ENCODE results near the gene ST3GAL3.

The ST3GAL3 gene

GRCh38 chr1:43970911-43971310, 263.6 kb downstream of the ST3GAL3 start:
- ChIA-PET POLR2A (interaction anchor here (0.6 kb wide), 1 partner anchor 35 kb away, joined by 3 read pairs; no protein-coding TSS in a partner anchor), CTCF (no interaction called here)
- TF ChIP-seq PKNOX1 (IDR thresholded peaks at IDR 0.05): no peak
- TF ChIP-seq SUZ12 (IDR thresholded peaks at IDR 0.05): no peak
- TF ChIP-seq L3MBTL2 (conservative IDR thresholded peaks at IDR 0.05): no peak
- no peak for TF ChIP-seq FOXK2 (IDR thresholded peaks at IDR 0.05)
- no peak for TF ChIP-seq TARDBP (IDR thresholded peaks at IDR 0.05)
- no peak for TF ChIP-seq ELF4 (IDR thresholded peaks at IDR 0.05)
- no peak for TF ChIP-seq LEF1 (IDR thresholded peaks at IDR 0.05; ENCODE audit: borderline replicate concordance)
- no peak for TF ChIP-seq FOXM1 (IDR thresholded peaks at IDR 0.05; ENCODE audit: borderline replicate concordance)
- no peak for TF ChIP-seq NFRKB (IDR thresholded peaks at IDR 0.05)
- DNase-seq (ENCODE audit: extremely low spot score): no peak

DNA sequence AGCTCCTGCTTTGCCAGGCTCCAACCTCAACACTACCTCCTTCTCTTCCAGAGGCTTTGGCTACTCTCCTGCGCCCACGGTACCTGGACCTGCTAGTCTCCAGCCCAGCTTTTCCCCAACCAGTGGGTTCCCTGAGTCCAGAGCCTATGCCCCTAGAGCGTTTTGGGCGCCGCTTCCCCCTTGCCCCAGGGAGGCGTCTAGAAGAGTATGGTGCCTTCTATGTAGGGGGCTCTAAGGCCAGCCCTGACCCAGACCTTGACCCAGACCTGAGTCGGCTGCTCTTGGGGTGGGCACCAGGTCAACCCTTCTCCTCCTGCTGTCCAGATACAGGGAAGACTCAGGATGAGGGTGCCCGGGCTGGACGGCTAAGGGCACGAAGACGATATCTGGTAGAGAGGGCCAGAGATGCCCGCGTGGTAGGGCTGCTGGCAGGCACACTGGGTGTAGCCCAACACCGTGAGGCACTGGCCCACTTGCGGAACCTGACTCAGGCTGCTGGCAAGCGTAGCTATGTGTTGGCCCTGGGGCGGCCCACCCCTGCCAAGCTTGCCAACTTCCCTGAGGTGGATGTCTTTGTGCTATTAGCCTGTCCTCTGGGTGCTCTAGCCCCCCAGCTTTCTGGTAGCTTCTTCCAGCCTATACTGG, 264.1 kb downstream of the ST3GAL3 start:
- no peak for DNase-seq (ENCODE audit: extremely low spot score)
- TF ChIP-seq NFRKB (IDR thresholded peaks at IDR 0.05): no peak
- TF ChIP-seq PKNOX1 (IDR thresholded peaks at IDR 0.05): no peak
- no peak for TF ChIP-seq FOXM1 (IDR thresholded peaks at IDR 0.05; ENCODE audit: borderline replicate concordance)
- TF ChIP-seq SP1 (IDR thresholded peaks at IDR 0.05): no peak
- TF ChIP-seq TARDBP (IDR thresholded peaks at IDR 0.05): no peak
- no peak for TF ChIP-seq ZNF384 (IDR thresholded peaks at IDR 0.05)
- TF ChIP-seq SUZ12 (IDR thresholded peaks at IDR 0.05): no peak
- POLR2A ChIA-PET: interaction anchor here (0.8 kb wide), 1 partner anchor 1125 kb away, joined by 3 read pairs; the partner anchor contains the start of gene ZNF691
- CTCF ChIA-PET: interaction anchor here (0.6 kb wide), 1 partner anchor 203 kb away, joined by 3 read pairs; no protein-coding TSS in a partner anchor

DNA sequence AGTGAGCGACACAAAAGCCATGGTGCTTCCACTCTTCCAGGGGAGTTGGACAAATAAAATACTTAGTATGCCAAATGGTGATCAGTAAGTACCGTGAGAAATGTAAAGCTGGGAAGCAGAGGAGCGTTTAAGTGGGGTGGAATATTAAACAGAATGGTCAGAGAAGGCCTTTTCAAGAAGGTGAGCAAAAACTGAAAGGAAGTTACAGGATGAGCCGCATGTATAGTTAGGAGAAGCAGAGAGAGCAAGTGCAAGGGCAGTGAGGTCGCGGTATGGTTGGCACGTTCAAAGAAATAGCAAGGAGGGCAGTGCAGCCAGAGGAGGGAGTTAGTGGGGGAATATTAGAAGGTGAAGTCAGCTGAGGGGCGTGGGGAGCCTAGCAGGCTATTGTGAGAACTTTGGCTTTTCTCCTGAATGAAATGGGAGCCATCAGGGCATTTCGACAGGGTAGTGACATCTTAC, 266.7 kb downstream of the ST3GAL3 start:
- no peak for DNase-seq (ENCODE audit: extremely low spot score)
- ChIA-PET CTCF (interaction anchor here (1.0 to 1.1 kb wide), 2 partner anchors 28 to 211 kb away, joined by 4 to 5 read pairs; no protein-coding TSS in a partner anchor), POLR2A (interaction anchor here (0.7 to 3.5 kb wide), 9 partner anchors 8 to 267 kb away, joined by 3 to 25 read pairs (median 5); partner anchors contain the start of genes IPO13 and ST3GAL3)
- no peak for TF ChIP-seq SUZ12 (IDR thresholded peaks at IDR 0.05)
- TF ChIP-seq NFRKB (IDR thresholded peaks at IDR 0.05): no peak
- TF ChIP-seq PKNOX1 (IDR thresholded peaks at IDR 0.05): no peak
- TF ChIP-seq FOXK2 (IDR thresholded peaks at IDR 0.05): no peak
- no peak for TF ChIP-seq LEF1 (IDR thresholded peaks at IDR 0.05; ENCODE audit: borderline replicate concordance)
- no peak for TF ChIP-seq FOXM1 (IDR thresholded peaks at IDR 0.05; ENCODE audit: borderline replicate concordance)
- no peak for TF ChIP-seq ZNF384 (IDR thresholded peaks at IDR 0.05)
- no peak for TF ChIP-seq CTBP1 (IDR thresholded peaks at IDR 0.05; ENCODE audit: borderline replicate concordance)
- no peak for TF ChIP-seq ARNT (IDR thresholded peaks at IDR 0.05)
- no peak for TF ChIP-seq SP1 (IDR thresholded peaks at IDR 0.05)
- TF ChIP-seq ELF4 (IDR thresholded peaks at IDR 0.05): no peak
- TF ChIP-seq FOXA1 (IDR thresholded peaks at IDR 0.05): no peak
- TF ChIP-seq TARDBP (IDR thresholded peaks at IDR 0.05): no peak
- no peak for TF ChIP-seq BHLHE40 (IDR thresholded peaks at IDR 0.05; ENCODE audit: borderline replicate concordance)
- TF ChIP-seq HDGF (IDR thresholded peaks at IDR 0.05; ENCODE audit: borderline replicate concordance): no peak
- TF ChIP-seq L3MBTL2 (conservative IDR thresholded peaks at IDR 0.05): no peak

GRCh38 chr1:43974443-43975248, 267.3 kb downstream of the ST3GAL3 start, which contains the start of gene ATP6V0B:
Gene ATP6V0B, plus strand, starts transcription at chr1:43974960. Its CDS starts 81 bp downstream, at chr1:43975041.
- peak; percentile 94 for DNase-seq (ENCODE audit: extremely low spot score)
- POLR2A ChIA-PET: interaction anchor here (0.7 to 3.5 kb wide), 16 partner anchors 9 to 324 kb away, joined by 3 to 25 read pairs (median 5); partner anchors contain the start of genes CCDC24, IPO13 and ST3GAL3
- CTCF ChIA-PET: interaction anchor here (0.9 to 1.1 kb wide), 2 partner anchors 14 to 211 kb away, joined by 4 to 10 read pairs; no protein-coding TSS in a partner anchor
- TF ChIP-seq SUZ12 (IDR thresholded peaks at IDR 0.05) (no peak), L3MBTL2 (conservative IDR thresholded peaks at IDR 0.05) (peak; percentile 83)

GRCh38 chr1:43975249-43975961, 268.1 kb downstream of the ST3GAL3 start:
- CTCF ChIA-PET: interaction anchor here (0.9 to 1.1 kb wide), 2 partner anchors 13 to 212 kb away, joined by 4 to 10 read pairs; no protein-coding TSS in a partner anchor
- POLR2A ChIA-PET: interaction anchor here (0.8 to 3.5 kb wide), 17 partner anchors 8 to 326 kb away, joined by 3 to 25 read pairs (median 5); partner anchors contain the start of genes CCDC24, IPO13 and KDM4A
- TF ChIP-seq CTBP1 (IDR thresholded peaks at IDR 0.05; ENCODE audit: borderline replicate concordance): no peak
- no peak for TF ChIP-seq BHLHE40 (IDR thresholded peaks at IDR 0.05; ENCODE audit: borderline replicate concordance)
- TF ChIP-seq FOXM1 (IDR thresholded peaks at IDR 0.05; ENCODE audit: borderline replicate concordance): no peak
- no peak for TF ChIP-seq FOXA1 (IDR thresholded peaks at IDR 0.05)
- no peak for TF ChIP-seq ZNF384 (IDR thresholded peaks at IDR 0.05)
- TF ChIP-seq ELF4 (IDR thresholded peaks at IDR 0.05): no peak
- TF ChIP-seq PKNOX1 (IDR thresholded peaks at IDR 0.05): no peak
- no peak for DNase-seq (ENCODE audit: extremely low spot score)
